ENCODE results near the gene AMFR.

- TF ChIP-seq POLR2A (IDR thresholded peaks at IDR 0.05) (no peak), CTCF (IDR thresholded peaks at IDR 0.05) (no peak)
Observed at GRCh38 chr16:56420613-56421012, 4.7 kb downstream of the AMFR start.

Measured in right lobe of liver (tissue), 4 donors.